Measurements from ENCODE around the gene CABP1.

Gene CABP1

DNA sequence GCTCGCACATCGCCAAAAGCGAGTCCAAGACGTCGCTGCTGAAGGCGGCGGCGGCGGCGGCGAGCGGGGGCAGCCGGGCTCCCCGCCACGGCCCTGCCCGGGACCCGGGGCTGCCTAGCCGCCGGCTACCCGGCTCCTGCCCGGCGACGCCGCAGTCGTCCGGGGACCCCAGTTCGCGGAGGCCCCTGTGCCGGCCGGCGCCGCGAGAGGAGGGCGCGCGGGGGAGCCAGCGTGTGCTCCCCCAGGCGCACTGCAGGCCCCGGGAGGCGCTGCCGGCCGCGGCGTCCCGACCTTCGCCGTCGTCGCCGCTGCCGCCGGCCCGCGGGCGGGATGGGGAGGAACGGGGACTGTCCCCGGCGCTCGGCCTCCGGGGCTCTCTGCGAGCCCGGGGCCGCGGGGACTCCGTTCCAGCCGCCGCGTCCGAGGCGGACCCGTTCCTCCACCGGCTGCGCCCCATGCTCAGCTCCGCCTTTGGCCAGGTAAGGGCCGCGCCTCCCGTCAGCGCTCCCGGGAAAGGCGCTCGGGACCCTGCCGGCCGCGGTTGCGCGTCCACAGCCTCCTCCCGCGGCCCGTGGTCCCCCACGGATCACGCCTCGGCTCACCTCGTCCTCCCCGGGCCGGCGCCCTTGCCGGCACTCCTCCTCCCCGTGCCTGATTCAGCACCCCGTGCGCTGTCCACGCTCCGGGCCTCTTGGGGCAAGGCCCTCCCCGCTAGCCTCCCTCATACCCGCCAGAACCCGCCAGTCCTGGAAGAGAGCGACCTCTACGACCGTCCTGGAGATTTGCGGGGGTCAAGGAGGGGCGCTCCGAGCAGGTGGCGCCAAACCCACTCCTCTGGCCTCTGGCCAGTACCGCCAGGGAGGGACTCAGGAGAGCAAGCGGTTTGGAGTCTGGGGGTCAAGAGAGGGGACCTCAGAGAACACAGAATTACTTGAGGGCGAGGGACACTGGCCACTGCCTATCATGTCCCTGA, 721 bp downstream of the CABP1 start:
- no peak for DNase-seq

DNA sequence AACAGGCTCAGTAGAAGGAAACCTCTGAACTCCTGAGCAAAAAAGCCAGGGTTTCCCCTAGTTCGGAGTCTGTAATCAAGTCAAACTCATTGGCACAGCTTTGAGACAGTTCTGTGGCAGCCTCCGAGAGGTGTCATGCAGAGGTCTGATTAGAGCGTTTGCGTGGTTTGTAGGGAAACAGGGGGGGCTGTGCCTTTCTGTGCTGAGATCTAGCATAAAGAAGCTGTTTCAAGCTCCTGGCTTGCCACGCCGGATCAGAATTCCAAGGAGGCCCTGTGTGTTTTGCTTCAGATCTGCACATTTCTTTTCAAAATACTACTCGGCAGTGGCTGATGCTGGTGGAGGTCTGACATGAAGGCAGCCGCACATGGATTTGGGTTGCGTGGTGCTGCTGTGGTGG, 1.7 kb downstream of the CABP1 start:
- no peak for DNase-seq

DNA sequence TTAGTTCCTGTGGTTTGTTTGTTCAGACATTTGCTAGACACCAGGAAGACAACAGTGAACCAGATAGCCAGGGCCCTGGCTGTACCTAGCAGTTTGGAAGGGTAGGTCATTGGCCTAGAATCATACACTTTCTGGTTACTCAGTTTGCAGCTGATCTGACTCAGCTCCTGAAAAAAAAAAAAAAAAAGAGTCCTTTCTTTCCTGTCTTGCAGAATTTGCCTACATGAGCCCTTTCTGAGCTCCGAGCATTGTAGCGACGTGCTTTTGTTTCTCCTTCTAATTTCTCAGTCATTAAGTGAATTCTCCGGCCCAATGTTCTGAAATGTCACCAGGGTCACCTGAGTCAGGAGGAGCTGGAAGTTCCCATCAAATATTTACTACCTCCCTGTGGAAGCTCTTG, 2.4 kb downstream of the CABP1 start:
- no peak for DNase-seq

DNA sequence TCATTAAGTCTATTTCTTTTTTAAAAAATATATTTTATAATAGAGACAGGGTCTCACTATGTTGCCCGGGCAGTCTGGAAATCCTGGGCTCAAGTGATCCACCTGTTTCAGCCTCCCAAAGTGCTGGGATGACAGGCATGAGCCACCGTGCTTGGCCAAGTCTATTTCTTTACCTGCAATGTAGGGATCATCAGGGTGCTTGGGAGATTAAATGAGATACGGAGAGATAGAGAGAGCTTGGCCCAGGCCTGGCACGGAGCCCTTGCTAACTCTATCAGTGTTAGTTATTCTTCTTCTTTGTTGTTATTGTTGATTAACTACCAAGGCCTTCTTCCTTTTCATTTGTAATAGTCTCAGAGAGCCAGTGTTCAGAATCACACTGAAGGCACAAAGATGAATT, 3.1 kb downstream of the CABP1 start:
- no peak for DNase-seq

DNA sequence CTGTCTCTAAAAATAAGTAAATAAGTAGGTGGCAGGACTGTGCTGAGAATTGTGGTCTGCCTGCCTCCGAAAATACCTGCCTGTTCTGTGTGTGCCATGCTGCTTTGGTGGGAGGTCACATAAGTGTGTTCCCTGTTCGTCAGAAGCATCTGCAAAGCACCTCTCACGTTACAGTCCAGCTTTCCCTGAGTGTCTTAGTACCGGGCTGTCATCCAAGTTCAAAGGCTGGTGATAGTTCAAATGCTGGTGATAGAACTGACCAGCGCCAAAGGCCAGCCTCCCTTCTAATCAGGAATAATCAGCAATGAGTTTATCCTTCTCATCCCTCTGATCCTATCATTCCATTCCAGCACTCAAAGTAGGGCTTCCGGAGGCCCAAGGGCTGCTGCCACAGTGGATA, 5.6 kb downstream of the CABP1 start:
- DNase-seq: no peak

DNA sequence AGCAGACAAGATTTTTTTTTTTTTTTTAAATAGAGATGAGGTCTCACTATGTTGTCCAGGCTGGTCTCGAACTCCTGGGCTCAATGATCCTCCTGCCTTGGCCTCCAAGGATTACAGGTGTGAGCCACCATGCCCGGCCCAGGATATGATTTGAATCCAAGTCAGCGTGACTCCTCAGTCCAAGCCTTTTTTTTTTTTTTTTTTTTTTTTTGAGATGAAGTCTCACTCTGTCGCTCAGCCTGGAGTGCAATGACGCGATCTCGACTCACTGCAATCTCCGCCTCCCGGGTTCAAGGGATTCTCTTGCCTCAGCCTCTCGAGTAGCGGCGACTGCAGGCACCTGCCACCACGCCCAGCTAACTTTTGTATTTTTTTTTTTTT, 6.9 kb downstream of the CABP1 start:
- DNase-seq: no peak

DNA sequence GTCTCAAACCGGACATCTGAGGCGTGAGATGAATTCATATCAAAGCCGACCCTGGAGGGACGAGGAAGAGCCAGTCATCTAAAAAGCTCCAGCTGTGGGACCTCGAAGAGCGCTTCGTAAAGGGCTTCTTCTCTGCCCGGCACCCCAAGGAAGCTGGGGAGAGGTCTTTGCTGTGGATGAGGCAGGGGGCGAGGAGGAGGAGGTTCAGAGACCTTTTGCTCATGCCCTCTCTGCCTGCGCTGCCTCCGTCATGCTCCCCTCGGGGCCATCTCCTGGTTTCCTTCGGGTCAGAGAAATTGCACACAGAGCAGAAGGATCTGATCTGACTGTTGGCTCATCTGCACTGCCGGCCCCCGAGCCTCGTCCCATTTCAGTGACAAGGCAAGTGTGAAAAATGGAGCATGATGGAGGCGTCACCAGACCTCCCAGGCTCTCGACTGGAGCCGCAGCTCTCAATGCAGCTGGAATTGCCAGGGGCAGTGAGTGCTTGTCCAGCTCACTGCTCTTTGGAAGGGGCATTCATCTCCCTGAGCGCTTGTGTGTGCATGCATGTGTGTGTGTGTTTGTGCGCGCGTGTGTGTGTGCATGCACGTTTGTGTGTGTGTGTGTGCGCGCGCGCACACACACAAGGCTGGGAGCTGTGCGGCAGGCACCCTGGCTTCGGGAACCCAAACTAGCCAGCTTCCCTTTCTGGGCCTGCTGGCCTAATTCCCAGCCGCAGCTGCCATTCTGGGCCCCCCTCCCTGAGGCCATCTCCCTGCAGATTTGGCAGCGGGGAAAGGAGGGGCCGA, 9.2 kb downstream of the CABP1 start:
- no peak for DNase-seq

DNA sequence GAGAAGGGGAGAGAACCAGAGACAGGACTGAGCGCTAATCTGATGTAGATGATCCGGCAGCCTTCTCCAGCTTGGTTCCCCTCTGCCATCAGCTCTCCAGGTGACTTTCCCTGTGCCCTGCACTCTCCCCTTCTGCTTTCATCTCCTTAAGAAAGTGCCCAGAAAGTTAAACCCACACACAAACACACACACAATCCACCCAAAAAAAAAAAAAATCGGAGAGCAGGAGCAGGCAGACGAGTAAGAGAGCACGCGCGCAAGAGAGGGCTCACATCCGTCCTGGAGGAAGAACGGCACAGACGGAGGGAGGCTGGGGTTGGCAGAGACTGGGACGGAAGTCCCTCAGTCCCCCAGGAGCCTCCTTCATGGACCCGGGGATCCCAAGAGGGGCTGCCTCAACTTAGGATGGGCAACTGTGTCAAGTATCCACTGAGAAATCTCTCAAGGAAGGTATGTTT, 9.8 kb downstream of the CABP1 start:
- no peak for DNase-seq

DNA sequence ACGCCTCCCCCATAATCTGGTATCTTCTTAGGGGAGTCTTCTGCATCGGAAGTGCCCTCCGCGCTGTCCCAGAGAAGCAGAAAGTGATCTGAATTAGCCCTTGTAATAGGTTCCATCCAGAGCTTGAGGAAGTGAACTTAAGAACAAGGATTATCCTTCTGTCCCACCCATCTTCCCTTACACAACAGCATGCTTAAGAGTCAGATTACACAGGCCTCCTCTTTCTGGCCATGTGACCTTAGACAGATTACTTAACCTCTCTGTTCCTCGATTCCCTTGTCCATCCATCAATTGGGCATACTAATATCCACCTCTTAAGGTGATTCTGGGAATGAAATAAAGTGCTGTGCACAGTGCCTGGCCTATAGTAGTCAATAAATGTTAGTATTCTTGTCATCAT, 11.4 kb downstream of the CABP1 start:
- DNase-seq: no peak

DNA sequence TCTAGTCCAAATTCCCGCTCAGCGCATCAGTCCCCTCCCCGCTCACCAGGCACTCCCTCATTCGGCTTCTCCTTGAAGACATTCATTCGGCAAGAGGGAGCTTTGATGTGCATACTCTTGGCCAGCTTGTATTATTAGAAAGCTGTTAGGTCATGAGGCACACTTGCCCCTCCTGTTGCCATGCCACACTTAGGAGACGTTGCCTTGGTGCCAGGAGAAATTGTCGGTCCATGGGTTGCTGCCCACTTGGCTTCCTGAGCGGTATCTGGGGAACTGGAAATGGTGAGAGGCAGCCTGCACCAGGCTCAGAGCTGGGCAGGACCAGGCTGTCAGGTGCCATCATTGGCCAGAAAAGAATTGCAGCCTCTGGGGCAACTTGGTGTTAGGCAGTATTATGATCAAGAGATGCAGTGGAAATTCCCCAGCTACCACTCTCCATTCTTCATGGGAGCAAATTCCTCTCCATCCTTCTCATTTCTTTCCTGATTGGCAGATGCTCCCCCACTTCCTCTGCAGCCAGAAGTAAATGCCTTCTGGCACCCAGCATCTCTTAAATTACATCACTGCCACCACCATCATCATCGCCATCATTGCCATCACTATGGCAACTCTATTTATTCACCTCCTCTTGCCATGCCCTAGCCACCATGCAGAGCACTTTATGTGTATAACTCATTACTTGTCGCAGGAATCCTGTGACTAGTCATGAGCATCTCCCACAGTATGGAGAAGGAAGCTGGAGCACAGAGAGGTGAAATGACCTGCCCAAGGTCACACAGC, 12.4 kb downstream of the CABP1 start:
- DNase-seq: no peak

DNA sequence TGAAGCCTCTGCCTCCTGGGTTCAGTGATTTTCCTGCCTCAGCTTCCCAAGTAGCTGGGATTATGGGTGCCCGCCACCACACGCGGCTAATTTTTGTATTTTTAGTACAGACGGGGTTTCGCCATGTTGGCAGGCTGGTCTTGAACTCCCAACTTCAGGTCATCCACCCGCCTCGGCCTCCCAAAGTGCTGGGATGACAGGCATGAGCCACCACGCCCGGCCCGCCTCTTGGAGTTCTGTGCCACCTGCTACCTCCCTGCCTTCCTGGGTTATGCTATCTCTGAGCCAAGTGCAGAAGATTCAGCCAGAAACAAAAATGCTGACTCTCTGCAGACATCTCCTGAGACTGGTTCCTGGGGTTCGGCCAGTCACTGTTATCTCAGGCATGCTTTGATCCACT, 13.2 kb downstream of the CABP1 start:
- no peak for DNase-seq

DNA sequence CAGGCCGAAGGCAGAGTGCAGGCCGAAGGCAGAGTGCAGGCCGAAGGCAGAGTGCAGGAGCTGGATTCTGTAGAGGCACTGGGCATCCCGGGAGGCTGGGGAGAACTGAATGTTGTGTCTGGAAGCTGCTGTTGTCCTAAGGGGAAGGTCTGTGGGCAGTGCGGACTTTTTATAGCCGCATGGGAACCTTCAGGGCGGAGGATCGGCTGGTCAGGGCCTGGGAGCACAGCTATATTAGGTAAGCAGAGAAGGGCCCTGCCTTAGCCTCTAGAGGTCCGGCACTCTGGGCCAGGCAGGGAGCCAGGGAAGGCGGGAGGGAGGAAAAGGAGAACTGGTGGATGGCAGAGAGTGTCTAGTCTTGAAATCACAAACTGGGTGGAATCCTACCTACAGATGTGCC, 14.2 kb downstream of the CABP1 start:
- no peak for DNase-seq

DNA sequence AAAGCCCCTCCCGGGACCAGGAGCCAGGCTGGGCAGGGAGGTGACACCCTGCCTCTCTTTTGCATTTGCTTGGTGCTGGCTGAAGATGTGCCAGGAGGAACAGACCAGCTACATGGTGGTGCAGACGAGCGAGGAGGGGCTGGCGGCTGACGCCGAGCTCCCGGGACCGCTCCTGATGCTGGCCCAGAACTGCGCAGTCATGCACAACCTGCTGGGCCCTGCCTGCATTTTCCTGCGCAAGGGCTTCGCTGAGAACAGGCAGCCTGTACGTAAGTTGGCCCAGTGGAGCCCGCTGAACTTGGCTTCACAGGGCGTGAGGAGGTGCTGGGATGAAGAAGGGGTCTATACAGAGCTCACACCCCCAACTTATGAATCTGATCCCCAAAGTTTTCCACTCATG, 15.6 kb downstream of the CABP1 start:
- no peak for DNase-seq

DNA sequence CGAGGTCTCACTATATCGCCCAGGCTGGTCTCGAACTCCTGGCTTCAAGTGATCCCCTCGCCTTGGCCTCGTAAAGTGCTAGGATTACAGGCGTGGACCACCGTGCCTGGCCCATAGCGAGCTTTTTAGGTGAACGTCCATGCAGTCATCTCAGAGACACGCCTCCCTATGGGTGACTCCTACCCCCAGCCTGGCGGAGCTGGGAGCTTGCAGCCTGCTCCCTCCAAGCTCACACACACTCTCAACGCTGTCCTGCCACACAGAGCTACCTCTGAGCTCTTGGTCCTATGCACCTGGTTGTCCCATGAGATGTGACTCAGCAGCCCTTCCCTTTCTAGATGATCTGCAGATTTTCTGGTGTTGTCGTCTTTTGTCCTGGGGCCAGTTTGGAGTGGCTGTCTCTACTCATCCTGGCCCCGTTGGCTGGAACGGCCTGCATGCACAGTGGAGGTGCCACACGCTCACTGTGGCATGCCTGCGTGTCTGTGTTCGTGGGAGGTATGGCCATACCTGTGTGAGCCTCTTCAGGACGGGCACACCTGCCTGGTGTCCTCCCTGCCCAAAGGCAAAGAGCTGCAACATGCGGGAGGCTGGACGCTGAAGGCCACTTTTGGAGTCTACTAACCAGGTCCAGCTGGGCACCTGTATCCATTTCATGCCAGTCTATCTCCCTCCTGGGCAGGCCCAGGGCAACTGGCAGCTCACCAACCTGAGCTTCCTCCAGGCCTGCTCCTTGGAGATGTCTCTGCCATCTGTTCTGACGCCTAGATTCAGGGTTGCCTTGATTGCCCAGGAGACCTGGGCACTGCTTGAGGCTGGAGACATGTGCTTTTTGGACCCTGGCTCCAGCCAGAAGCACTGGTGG, 18.1 kb downstream of the CABP1 start:
- no peak for DNase-seq

DNA sequence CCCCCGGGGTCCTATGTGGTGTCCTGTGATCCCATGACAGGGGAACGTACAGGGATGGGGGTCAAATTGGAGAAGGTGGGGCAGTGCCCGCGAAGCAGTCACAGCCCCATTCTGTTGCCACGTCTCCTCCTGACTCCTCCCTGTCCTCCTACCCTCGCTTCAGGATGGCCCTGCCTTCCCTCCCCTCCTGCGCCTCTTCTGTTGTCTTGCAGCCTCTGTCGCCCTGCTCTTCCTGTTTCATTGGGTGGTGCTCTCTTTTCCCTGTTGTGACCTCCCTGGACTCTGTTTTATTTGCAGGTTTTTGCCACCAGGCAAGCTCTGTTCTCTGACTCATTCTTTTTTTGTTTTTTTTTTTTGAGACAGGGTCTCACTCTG, 18.7 kb downstream of the CABP1 start:
- DNase-seq: no peak

DNA sequence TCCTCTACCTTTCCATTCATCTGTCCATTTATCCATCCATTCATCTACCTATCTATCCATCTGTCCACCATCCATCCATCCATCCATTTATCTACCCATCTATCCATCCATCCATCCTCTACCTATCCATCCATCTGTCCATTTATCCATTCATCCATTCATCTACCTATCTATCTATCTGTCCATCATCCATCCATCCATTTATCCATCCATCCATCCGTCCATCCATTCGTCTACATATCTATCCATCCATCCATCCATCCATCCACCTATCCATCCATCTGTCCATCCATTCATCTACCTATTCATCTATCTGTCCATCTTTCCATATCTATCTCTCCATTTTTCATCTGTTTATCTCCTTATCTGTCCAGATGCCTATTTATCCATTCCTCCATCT, 21.0 kb downstream of the CABP1 start:
- DNase-seq: no peak

DNA sequence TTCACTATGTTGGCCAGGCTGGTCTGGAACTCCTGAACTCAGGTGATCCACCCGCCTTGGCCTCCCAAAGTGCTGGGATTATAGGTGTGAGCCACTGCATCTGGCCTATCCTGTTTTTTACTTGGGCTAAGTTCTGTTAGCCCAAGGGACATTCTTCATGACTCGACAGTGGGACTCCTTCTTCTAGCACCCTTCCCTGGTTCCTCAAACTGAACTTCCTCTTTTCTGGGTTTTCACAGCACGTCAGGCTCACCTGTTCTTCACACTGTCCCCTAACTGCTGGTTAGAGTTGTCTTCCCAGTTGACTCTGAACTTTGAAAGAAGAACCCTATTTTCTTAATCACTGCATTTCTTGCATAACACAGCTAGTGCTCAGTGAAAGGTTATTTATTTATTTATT, 22.5 kb downstream of the CABP1 start:
- DNase-seq: no peak

DNA sequence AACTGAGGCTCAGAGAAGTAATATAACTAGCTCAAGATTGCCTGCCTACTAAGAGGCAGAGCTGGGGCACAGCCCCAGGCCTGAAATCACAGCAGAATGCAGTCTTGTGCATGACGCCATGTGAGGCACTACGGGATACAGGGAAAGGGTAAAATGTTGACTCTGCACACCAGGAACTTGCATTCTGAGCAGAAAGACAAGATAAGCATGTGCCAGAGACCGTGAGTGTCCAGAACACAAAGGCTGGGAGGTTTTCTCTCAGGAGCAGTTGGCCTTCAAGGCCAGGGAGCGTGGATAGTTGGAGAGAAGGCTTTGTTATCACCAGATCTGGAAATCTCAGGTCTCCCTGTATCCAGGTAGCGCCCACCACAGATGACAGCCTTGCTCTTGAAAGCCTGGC, 23.3 kb downstream of the CABP1 start:
- DNase-seq: no peak

DNA sequence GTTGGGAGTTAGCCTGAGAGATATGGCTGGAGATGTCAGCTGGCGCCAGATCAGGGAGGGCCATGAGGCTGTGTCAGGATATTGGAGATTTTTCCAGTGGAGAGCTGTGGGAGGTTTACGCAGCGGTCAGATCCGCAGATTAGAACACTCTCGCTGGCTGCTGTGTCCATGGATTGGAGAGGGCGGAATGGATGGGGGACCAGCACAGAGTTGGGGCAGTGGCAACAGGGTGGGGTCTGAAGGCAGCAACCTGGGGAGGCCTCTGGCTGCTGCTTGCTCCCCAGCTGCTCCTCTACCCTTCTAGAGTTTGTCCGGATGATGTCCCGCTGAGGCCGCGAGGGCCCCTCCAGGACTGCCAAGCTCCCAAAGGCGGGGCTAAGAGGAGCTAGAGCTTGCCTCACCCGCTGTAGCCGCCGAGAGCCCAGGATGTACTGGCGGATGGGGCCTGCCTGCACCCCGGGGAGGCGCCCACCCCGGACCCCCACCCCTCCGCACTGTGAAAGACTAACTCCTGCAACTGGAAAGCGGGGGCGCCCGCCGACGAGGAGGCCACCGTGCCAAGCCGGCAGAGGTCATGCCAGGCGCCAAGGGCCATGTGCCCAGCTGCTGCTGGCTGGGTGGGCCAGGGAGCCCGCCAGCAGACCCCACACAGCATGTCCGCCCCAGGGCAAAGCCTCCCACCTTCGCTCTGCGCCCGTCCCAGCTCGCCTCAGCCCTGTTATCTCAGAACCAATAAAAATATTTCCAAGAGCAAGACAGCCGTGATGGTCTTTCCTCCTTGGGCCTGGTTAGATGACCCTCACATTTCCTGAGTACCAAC, 26.4 kb downstream of the CABP1 start:
- DNase-seq: no peak

DNA sequence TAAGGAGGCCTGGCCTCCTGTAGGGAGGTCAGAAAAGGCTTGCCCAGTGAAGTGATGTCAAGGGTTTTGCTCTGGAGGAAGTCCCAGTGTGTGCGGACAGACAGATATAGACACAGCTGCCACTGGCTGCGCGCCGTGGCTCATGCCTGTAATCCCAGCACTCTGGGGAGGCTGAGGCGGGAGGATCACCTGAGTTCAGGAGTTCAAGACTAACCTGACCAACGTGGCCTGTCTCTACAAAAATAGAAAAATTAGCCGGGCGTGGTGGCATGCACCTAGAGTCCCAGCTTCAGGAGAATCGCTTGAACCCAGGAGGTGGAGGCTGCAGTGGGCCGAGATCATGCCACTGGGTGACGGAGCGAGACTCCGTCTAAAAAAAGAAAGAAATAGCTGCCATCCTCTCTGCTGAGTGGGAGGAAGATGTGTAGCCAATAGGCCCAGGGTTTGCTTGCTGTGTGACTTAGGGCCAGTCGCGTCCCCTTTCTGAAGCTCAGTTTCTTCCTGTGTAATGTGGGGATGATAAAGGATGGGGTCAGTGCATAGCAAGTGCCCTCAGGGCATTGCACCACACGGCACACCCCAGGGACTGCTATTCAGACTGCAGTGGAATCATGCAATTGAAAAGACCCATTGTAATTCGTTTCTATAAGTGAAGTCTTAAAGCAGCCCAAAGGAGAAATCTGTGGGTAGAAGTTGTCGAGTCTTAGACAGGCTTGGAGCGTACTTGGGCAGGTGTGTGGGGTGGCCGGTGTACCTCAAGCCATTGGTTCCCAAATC, 27.9 kb downstream of the CABP1 start:
- DNase-seq: no peak
